GM18502 (cell line): ENCODE measurements around the gene EGLN3.
"Not testable (repeated sequence)": the region's sequence is repeated elsewhere in the genome, so short reads cannot be mapped to it uniquely, and the experiment has no call there.

Experiments
- ATAC-seq: cut with Tn5 transposase; IDR thresholded peaks from one replicate; pipeline ENCODE4 v1.9.1; 2021; ENCODE audit warnings: mild to moderate bottlenecking; ENCODE audit not compliant: unreplicated experiment, poor library complexity

The EGLN3 gene

GRCh38 chr14:33940561-33941011 lies 10.3 kb downstream of the EGLN3 start:
- no peak for ATAC-seq

- ATAC-seq, result peak; percentile 88
Observed at GRCh38 chr14:33938131-33938949, 12.5 kb downstream of the EGLN3 start.

- no peak for ATAC-seq
Observed at GRCh38 chr14:33936391-33936790, 14.5 kb downstream of the EGLN3 start.

- ATAC-seq, result no peak
Observed at GRCh38 chr14:33934938-33935337, 15.9 kb downstream of the EGLN3 start.

- no peak for ATAC-seq
Observed at GRCh38 chr14:33934043-33934750, 16.7 kb downstream of the EGLN3 start.

GRCh38 chr14:33933386-33933933 lies 17.4 kb downstream of the EGLN3 start:
- no peak for ATAC-seq

- no peak for ATAC-seq
Observed at GRCh38 chr14:33932576-33933345, 18.1 kb downstream of the EGLN3 start.

- no peak for ATAC-seq
Observed at GRCh38 chr14:33932033-33932432, 18.8 kb downstream of the EGLN3 start.

- ATAC-seq, result no peak
Observed at GRCh38 chr14:33931461-33931860, 19.4 kb downstream of the EGLN3 start.

- no peak for ATAC-seq
Observed at GRCh38 chr14:33930439-33930838, 20.4 kb downstream of the EGLN3 start.

- ATAC-seq, result no peak
Observed at GRCh38 chr14:33929799-33930408, 21.0 kb downstream of the EGLN3 start.

- no peak for ATAC-seq
Observed at GRCh38 chr14:33928895-33929294, 22.0 kb downstream of the EGLN3 start.

- ATAC-seq, result no peak
Observed at GRCh38 chr14:33927944-33928343, 22.9 kb downstream of the EGLN3 start.

- ATAC-seq, result not testable (repeated sequence)
Observed at GRCh38 chr14:33926967-33927366, 23.9 kb downstream of the EGLN3 start.

- no peak for ATAC-seq
Observed at GRCh38 chr14:33925946-33926345, 24.9 kb downstream of the EGLN3 start.

- no peak for ATAC-seq
Observed at GRCh38 chr14:33925235-33925634, 25.6 kb downstream of the EGLN3 start.

GRCh38 chr14:33924566-33925100 lies 26.2 kb downstream of the EGLN3 start:
- ATAC-seq, result no peak

- no peak for ATAC-seq
Observed at GRCh38 chr14:33922125-33922524, 28.7 kb downstream of the EGLN3 start.

GRCh38 chr14:33918256-33918655 lies 32.6 kb downstream of the EGLN3 start:
- ATAC-seq, result no peak

GRCh38 chr14:33917661-33918060 lies 33.2 kb downstream of the EGLN3 start:
- no peak for ATAC-seq
